ENCODE results near the gene ADORA1.

Gene ADORA1

GRCh38 chr1:203101813-203102634, 25.5 kb upstream of the ADORA1 start:
- CTCF ChIA-PET: interaction anchor here (0.9 to 2.9 kb wide), 5 partner anchors 16 to 117 kb away, joined by 3 to 21 read pairs (median 3); no protein-coding TSS in a partner anchor

GRCh38 chr1:203103216-203103615, 24.3 kb upstream of the ADORA1 start:
- no peaks in the 10 kb centered on the region for H3K36me3 ChIP-seq (ENCODE audit: control insufficient read depth in 2 of 2, insufficient read depth in 1 of 2, low read length in 2 of 2)
- CTCF ChIA-PET: interaction anchor here (0.6 to 2.9 kb wide), 6 partner anchors 15 to 166 kb away, joined by 3 to 21 read pairs (median 4); no protein-coding TSS in a partner anchor
- no peak overlapping the region for H3K27ac ChIP-seq (ENCODE audit: extremely low read depth, low read depth, low read length)
- POLR2A ChIA-PET: no interaction called here
- no peaks in the 10 kb centered on the region for H3K4me1 ChIP-seq (ENCODE audit: control insufficient read depth, insufficient read depth, low read length)
- H3K9me3 ChIP-seq (ENCODE audit: control insufficient read depth, insufficient read depth, low read depth, low read length): no peaks in the 10 kb centered on the region
- TF ChIP-seq ZNF660 (tag by site-specific recombination; IDR thresholded peaks at IDR 0.05): no peak
- H3K4me3 ChIP-seq (ENCODE audit: low read depth, low read length): no peak overlapping the region

More at GRCh38 chr1:203101813-203102634, 25.5 kb upstream of the ADORA1 start:
- Histone ChIP-seq H3K27ac (ENCODE audit: extremely low read depth, low read depth, low read length) (no peak overlapping the region), H3K4me3 (ENCODE audit: low read depth, low read length) (no peak overlapping the region), H3K36me3 (ENCODE audit: control insufficient read depth in 2 of 2, insufficient read depth in 1 of 2, low read length in 2 of 2) (no peaks in the 10 kb centered on the region), H3K4me1 (ENCODE audit: control insufficient read depth, insufficient read depth, low read length) (no peaks in the 10 kb centered on the region), H3K9me3 (ENCODE audit: control insufficient read depth, insufficient read depth, low read depth, low read length) (no peaks in the 10 kb centered on the region)
- POLR2A ChIA-PET: no interaction called here
- no peak for TF ChIP-seq ZNF560 (tag by site-specific recombination; IDR thresholded peaks at IDR 0.05; ENCODE audit: borderline replicate concordance)
- no peak for TF ChIP-seq ZNF26 (tag by site-specific recombination; IDR thresholded peaks at IDR 0.05)
- no peak for TF ChIP-seq ZNF704 (tag by site-specific recombination; IDR thresholded peaks at IDR 0.05)
- no peak for TF ChIP-seq ZNF140 (tag by site-specific recombination; IDR thresholded peaks at IDR 0.05)
- no peak for TF ChIP-seq ZNF639 (tag by site-specific recombination; IDR thresholded peaks at IDR 0.05)
- TF ChIP-seq ZNF112 (tag by site-specific recombination; IDR thresholded peaks at IDR 0.05): no peak
- TF ChIP-seq ZNF175 (tag by site-specific recombination; IDR thresholded peaks at IDR 0.05): no peak
- TF ChIP-seq ZNF10 (tag by site-specific recombination; IDR thresholded peaks at IDR 0.05): no peak
- no peak for TF ChIP-seq ZSCAN4 (tag by site-specific recombination; IDR thresholded peaks at IDR 0.05)
- TF ChIP-seq ZNF302 (tag by site-specific recombination; IDR thresholded peaks at IDR 0.05; ENCODE audit: low read depth): no peak
- no peak for TF ChIP-seq YY1 (tag by site-specific recombination; IDR thresholded peaks at IDR 0.05)
- TF ChIP-seq HOXC10 (CRISPR knock-in tag; IDR thresholded peaks at IDR 0.05): no peak
- no peak for TF ChIP-seq ZEB2 (tag by site-specific recombination; IDR thresholded peaks at IDR 0.05)
- no peak for TF ChIP-seq SALL2 (tag by site-specific recombination; IDR thresholded peaks at IDR 0.05; ENCODE audit: borderline replicate concordance)
- no peak for TF ChIP-seq ZSCAN23 (tag by site-specific recombination; IDR thresholded peaks at IDR 0.05)
- no peak for TF ChIP-seq ZNF138 (tag by site-specific recombination; IDR thresholded peaks at IDR 0.05; ENCODE audit: borderline replicate concordance)
- TF ChIP-seq ZNF184 (tag by site-specific recombination; IDR thresholded peaks at IDR 0.05): no peak
- TF ChIP-seq KLF16 (tag by site-specific recombination; IDR thresholded peaks at IDR 0.05): no peak
- no peak for TF ChIP-seq BCL11B (tag by site-specific recombination; IDR thresholded peaks at IDR 0.05; ENCODE audit: low read depth)

All from HEK293 (cell line).